Measurements from ENCODE around the gene EML4. TPM values are rescaled to one million over a fixed set of nuclear protein-coding genes. Genes with fewer than 3 reads are reported as not detected.
A peak's percentile ranks its signal among the peaks of the same experiment; 100 is the strongest.

The EML4 gene
- total and polyA plus RNA-seq, 4 donors: 22.6 to 85.8 (median 54.4) TPM

DNA sequence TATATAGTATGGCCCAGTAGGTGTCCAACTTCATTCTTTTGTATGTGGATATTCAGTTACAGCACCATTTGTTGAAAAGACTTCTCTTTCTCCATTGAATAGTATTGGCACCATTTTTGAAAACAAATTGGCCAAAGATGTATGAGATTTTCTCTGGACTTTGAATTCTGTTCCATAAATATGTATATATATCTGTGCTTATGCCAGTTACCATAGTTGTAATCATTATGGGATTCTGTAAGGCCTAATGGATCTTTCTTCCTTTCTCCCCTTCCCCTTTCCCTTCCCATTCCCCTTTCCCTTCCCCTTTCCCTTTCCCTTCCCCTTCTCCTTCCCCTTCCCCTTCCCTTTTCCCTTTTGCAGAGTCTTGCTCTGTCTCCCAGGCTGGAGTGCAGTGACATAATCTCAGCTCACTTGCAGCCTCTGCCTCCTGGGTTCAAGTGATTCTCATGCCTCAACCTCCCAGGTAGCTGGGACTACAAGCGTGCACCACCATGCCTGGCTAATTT, 140.9 kb downstream of the EML4 start:
- no peak overlapping the region for H3K27ac ChIP-seq (ENCODE audit: low read depth in 1 of 2, low read length in 1 of 2)
- no peaks in the 10 kb centered on the region for H3K9me3 ChIP-seq (ENCODE audit: control insufficient read depth in 4 of 4, insufficient read depth in 3 of 4, low read length in 3 of 4)
- DNase-seq (no peak), ATAC-seq (ENCODE audit: insufficient read depth, low FRiP score) (no peak)
- H3K4me3 ChIP-seq: no peak overlapping the region
- no peak overlapping the region for H3K9ac ChIP-seq (ENCODE audit: insufficient read depth in 1 of 2, low read length in 2 of 2)
- 97 to 100% methylated on average over 1 of the region's 1 CpG for WGBS, 2 donors
- peaks cover 0 to 7% (median 0%) of the 10 kb centered on the region in 5 donors for H3K4me1 ChIP-seq (ENCODE audit: control insufficient read depth in 5 of 5, insufficient read depth in 5 of 5, low read length in 5 of 5)
- H3K36me3 ChIP-seq (ENCODE audit: control insufficient read depth in 4 of 4, insufficient read depth in 4 of 4, low read length in 4 of 4): peaks cover 0 to 30% (median 10%) of the 10 kb centered on the region in 4 donors
- no peaks in the 10 kb centered on the region for H3K27me3 ChIP-seq (ENCODE audit: control insufficient read depth in 3 of 3, insufficient read depth in 3 of 3, low read length in 2 of 3)
- TF ChIP-seq, protein P1, sequence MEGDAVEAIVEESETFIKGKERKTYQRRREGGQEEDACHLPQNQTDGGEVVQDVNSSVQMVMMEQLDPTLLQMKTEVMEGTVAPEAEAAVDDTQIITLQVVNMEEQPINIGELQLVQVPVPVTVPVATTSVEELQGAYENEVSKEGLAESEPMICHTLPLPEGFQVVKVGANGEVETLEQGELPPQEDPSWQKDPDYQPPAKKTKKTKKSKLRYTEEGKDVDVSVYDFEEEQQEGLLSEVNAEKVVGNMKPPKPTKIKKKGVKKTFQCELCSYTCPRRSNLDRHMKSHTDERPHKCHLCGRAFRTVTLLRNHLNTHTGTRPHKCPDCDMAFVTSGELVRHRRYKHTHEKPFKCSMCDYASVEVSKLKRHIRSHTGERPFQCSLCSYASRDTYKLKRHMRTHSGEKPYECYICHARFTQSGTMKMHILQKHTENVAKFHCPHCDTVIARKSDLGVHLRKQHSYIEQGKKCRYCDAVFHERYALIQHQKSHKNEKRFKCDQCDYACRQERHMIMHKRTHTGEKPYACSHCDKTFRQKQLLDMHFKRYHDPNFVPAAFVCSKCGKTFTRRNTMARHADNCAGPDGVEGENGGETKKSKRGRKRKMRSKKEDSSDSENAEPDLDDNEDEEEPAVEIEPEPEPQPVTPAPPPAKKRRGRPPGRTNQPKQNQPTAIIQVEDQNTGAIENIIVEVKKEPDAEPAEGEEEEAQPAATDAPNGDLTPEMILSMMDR (IDR thresholded peaks at IDR 0.05; ENCODE audit: control extremely low read depth, extremely low read depth): no peak

DNA sequence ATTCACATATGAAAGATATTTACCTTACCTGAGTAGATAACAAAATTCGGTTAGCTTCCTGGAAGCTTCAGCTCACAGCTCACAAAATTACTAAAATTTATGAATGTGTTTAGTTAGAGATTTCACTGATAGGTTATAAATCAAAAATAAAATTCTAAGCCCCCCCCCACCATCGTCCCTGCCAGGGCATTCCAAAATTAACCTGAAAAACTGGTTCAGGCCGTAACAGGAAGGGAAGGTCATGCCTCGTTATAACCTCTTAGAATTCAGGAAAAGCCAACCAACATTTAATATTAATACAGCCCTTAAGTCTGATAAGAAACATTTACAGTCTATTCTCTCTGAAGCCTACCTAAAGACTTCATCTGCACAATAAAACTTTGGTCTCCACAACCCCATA, 143.0 kb downstream of the EML4 start:
- Histone ChIP-seq H3K27ac (ENCODE audit: low read depth in 1 of 2, low read length in 1 of 2) (no peak overlapping the region), H3K4me3 (no peak overlapping the region), H3K27me3 (ENCODE audit: control insufficient read depth in 3 of 3, insufficient read depth in 3 of 3, low read length in 2 of 3) (no peaks in the 10 kb centered on the region), H3K9ac (ENCODE audit: insufficient read depth in 1 of 2, low read length in 2 of 2) (no peak overlapping the region), H3K36me3 (ENCODE audit: control insufficient read depth in 4 of 4, insufficient read depth in 4 of 4, low read length in 4 of 4) (peaks cover 6 to 23% (median 11%) of the 10 kb centered on the region in 4 donors), H3K4me1 (ENCODE audit: control insufficient read depth in 5 of 5, insufficient read depth in 5 of 5, low read length in 5 of 5) (peaks cover 0 to 13% (median 0%) of the 10 kb centered on the region in 5 donors), H3K9me3 (ENCODE audit: control insufficient read depth in 4 of 4, insufficient read depth in 3 of 4, low read length in 3 of 4) (no peaks in the 10 kb centered on the region)
- ATAC-seq (ENCODE audit: insufficient read depth, low FRiP score) (no peak), DNase-seq (peak in 1 of 3 donors; percentile 24)
- TF ChIP-seq, protein P1 (IDR thresholded peaks at IDR 0.05; ENCODE audit: control extremely low read depth, extremely low read depth): no peak
- WGBS, 2 donors: 65 to 80% methylated on average over 4 of the region's 4 CpGs

GRCh38 chr2:42314892-42315468, 145.8 kb downstream of the EML4 start:
- no peaks in the 10 kb centered on the region for H3K27me3 ChIP-seq (ENCODE audit: control insufficient read depth in 3 of 3, insufficient read depth in 3 of 3, low read length in 2 of 3)
- TF ChIP-seq, protein P1 (IDR thresholded peaks at IDR 0.05; ENCODE audit: control extremely low read depth, extremely low read depth): no peak
- ATAC-seq (ENCODE audit: insufficient read depth, low FRiP score) (peak; percentile 47), DNase-seq (no peak)
- no peak overlapping the region for H3K4me3 ChIP-seq
- no peak overlapping the region for H3K27ac ChIP-seq (ENCODE audit: low read depth in 1 of 2, low read length in 1 of 2)
- peaks cover 0 to 13% (median 0%) of the 10 kb centered on the region in 5 donors for H3K4me1 ChIP-seq (ENCODE audit: control insufficient read depth in 5 of 5, insufficient read depth in 5 of 5, low read length in 5 of 5)
- peaks cover 2 to 32% (median 11%) of the 10 kb centered on the region in 4 donors for H3K36me3 ChIP-seq (ENCODE audit: control insufficient read depth in 4 of 4, insufficient read depth in 4 of 4, low read length in 4 of 4)
- WGBS, 2 donors: 74 to 88% methylated on average over 3 of the region's 3 CpGs
- H3K9me3 ChIP-seq (ENCODE audit: control insufficient read depth in 4 of 4, insufficient read depth in 3 of 4, low read length in 3 of 4): no peaks in the 10 kb centered on the region
- peak overlapping the region in 1 of 2 donors; percentile 54 for H3K9ac ChIP-seq (ENCODE audit: insufficient read depth in 1 of 2, low read length in 2 of 2)
